ENCODE results near the gene RALGPS1.
A peak's percentile ranks its signal among the peaks of the same experiment; 100 is the strongest.

RALGPS1 gene

GRCh38 chr9:126894052-126894603 is 20.5 kb upstream of the RALGPS1 start:
- no peak for DNase-seq
- intact Hi-C loops (cut with DNase I) = no loop called here

- no peak for DNase-seq
- intact Hi-C loops (cut with DNase I) = no loop called here
These were observed 12.4 kb upstream of the RALGPS1 start for GRCh38 chr9:126902210-126902609.

GRCh38 chr9:126904586-126904985 is 10.0 kb upstream of the RALGPS1 start:
- intact Hi-C loops (cut with DNase I) = no loop called here
- no peak for DNase-seq

DNA sequence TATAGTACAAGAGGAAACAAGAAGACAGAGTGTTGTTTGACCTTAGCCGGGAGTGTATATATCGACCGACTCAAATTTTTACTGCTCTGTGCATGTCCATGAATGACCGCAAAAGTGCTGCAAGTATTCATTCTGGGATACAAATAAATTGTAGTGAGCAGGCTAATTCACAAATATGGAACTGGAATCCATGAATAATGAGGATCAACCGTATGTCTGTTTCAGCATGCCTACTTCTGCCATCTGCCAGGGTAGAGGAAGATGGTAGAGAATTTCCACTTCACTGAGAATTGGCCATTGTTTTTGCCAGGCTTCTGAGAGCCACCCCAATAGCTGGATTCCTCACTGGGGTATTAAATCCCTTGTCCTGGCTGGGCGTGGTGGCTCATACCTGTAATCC is 8.5 kb upstream of the RALGPS1 start:
- intact Hi-C loops (cut with DNase I) = no loop called here
- no peak for DNase-seq

DNA sequence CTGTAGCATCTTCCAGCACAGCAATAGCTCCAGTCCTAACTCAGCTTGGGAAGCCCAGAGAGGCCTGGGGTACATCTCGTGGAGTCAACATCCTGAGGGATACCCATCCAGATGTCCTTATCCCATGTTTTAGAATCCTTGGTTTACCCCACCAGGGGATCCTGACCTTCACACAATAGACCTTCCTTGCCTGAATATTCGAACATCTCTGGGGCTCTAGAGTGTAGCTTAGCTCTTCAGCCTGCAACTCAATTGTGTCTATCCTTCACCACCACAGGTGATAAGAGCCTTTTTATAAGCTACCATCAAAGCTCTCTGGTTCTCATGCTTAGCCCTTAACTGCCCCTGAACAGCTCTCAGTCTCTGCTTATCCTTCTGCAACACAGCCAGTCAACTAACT is 7.5 kb upstream of the RALGPS1 start:
- intact Hi-C loops (cut with DNase I) = no loop called here
- DNase-seq = no peak

GRCh38 chr9:126915281-126915816 is 767 bp downstream of the RALGPS1 start:
- peak in 31 of 42 donors; percentile 9 to 54 (median 25) for DNase-seq
- intact Hi-C loops (cut with DNase I) = no loop called here

- intact Hi-C loops (cut with DNase I) = no loop called here
- peak in 3 of 42 donors; percentile 4 to 17 (median 8) for DNase-seq
These were observed 1.4 kb downstream of the RALGPS1 start for GRCh38 chr9:126915846-126916543.

GRCh38 chr9:126916909-126917308 is 2.3 kb downstream of the RALGPS1 start:
- intact Hi-C loops (cut with DNase I) = no loop called here
- DNase-seq = no peak

DNA sequence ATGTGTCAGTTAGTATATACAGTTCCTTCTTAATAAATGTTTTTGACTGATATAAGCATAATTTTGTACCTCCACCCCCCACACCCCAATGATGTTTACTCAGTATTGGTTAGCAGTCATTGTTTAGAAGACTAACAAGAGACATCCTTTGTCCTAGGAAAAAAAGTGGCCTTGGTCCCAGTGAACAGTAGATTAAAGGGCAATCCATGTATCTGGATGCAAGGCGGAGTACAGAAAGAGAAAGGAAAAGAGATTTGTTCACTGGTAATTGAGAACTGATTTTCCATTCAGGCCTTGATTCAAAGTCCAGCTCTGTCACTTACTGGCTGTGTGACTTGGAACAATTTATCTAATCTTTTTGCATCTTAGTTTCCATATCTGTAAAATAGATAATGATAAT is 4.6 kb downstream of the RALGPS1 start:
- peak in 5 of 42 donors; percentile 11 to 56 (median 39) for DNase-seq
- intact Hi-C loops (cut with DNase I) = no loop called here

DNA sequence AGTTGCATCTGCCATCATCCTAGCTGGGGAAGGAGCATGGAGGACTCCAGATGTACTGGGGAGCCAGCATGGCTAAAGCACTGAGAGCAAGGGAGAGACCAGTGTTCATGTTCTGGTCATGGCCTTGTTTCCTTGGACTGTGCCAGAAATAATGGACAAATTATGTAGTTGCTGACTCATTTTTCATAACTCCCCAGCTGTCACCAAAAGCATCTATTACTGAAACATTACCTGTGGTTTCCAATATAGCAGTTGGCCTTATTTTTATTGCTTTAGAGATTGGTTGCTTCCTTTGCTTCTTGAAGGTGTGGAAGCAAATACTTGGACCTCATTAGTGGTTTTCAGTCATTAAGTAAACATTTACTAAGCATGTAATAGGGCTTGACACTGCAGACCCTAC is 11.3 kb downstream of the RALGPS1 start:
- DNase-seq = no peak

DNA sequence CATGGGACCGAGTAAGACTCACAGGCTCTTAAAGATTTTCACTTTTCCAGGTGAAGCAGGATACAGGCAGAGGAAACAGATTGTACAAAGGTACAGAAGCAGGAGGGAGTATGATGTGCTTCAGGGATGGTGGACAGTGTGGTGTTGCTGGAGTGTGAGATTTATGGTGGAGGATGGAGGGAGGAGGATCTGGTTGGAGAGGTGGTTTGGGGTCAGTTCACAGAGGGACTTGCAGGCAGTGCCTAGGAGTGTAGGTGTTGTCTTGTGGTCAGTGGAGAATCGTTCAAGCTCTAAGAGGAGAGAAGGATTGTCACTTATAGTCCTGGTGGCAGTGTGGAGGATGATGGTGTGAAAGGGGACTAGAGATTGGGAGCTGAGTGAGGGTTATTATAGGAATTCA is 11.8 kb downstream of the RALGPS1 start:
- intact Hi-C loops (cut with DNase I) = no loop called here
- no peak for DNase-seq

More for the DNA sequence above, 11.3 kb downstream of the RALGPS1 start:
- intact Hi-C loops (cut with DNase I) = no loop called here

GRCh38 chr9:126927419-126927818 is 12.8 kb downstream of the RALGPS1 start:
- intact Hi-C loops (cut with DNase I) = no loop called here
- no peak for DNase-seq

- intact Hi-C loops (cut with DNase I) = no loop called here
These were observed 18.3 kb downstream of the RALGPS1 start for GRCh38 chr9:126932871-126933321.

GRCh38 chr9:126933334-126933980 is 18.9 kb downstream of the RALGPS1 start:
- intact Hi-C loops (cut with DNase I) = no loop called here

More at GRCh38 chr9:126932871-126933321, 18.3 kb downstream of the RALGPS1 start:
- peak in 1 of 42 donors; percentile 24 for DNase-seq

DNA sequence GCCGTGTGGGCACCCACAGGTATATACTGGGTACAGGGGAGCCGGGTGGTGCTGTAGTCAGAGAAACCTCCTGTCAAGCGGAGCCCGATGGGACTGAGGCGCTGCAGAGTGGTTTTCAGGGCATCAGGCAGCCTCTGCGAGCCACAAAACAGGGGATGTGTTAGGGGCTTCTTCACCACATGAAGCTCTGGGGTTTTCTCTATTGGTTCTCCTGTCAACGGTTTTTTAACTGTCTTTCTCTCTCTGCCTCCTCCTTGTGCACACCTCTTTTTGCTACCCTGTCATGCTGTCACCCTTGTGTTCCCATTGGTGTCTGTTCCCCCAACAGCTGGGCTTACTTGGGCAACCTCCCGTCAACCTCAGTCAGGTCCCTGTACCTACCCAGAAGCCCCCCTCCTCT is 19.9 kb downstream of the RALGPS1 start:
- intact Hi-C loops (cut with DNase I) = no loop called here
- peak in 1 of 42 donors; percentile 20 for DNase-seq

More at GRCh38 chr9:126933334-126933980, 18.9 kb downstream of the RALGPS1 start:
- DNase-seq = peak in 1 of 42 donors; percentile 18

DNA sequence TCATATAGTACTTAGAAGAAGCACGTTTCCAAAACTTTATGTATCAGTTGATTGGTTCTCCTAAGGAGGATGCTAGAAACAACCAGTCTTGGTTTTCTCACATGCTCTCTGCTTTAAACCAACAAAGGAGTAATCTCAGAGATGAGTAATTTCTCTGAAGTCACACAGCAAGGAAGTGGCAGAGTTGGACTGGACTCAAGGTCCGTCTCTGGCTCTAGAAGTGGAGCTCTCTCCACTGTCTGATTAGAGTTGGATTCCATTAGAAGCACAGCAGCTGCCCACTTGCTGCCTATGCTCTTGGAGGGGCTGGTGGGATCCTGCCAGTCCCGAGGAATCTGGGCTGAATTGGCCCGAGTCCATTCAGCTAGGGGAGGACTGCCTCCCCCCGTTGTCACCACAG is 21.0 kb downstream of the RALGPS1 start:
- intact Hi-C loops (cut with DNase I) = loop anchor here (2.0 kb wide), 1 partner anchor 259 kb away; no protein-coding TSS in a partner anchor
- DNase-seq = peak in 1 of 42 donors; percentile 3

- DNase-seq = no peak
- intact Hi-C loops (cut with DNase I) = loop anchor here (2.0 kb wide), 1 partner anchor 257 kb away; no protein-coding TSS in a partner anchor
These were observed 22.9 kb downstream of the RALGPS1 start for GRCh38 chr9:126937444-126937843.

- DNase-seq = peak in 1 of 42 donors; percentile 4
- intact Hi-C loops (cut with DNase I) = no loop called here
These were observed 23.7 kb downstream of the RALGPS1 start for GRCh38 chr9:126938327-126938726.

DNA sequence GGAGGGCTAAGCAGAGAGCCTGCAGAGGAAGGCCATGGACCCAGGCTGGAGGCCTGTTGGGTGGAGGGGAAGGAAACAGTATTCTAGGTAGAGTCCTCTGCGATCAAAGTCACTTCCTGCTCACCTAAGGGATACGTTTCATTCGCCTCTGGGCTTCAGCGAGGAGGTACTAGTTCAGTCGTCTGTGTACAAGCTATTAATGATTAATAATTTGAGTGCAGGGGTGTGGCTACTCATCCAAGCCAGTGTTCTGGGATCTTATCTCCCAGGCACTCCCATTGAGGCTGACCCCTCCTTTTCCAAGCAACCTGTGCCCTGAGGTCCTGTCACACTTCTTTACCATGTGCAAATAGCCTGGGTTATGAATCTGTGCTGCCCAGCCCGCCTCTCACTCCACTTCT is 25.2 kb downstream of the RALGPS1 start:
- DNase-seq = peak in 1 of 42 donors; percentile 23
- intact Hi-C loops (cut with DNase I) = no loop called here

GRCh38 chr9:126942399-126942798 is 27.8 kb downstream of the RALGPS1 start:
- intact Hi-C loops (cut with DNase I) = no loop called here
- no peak for DNase-seq
